ENCODE measurements around the gene FCRL1.

Gene FCRL1

GRCh38 chr1:157844089-157844830 is 24.3 kb upstream of the FCRL1 start:
- TF ChIP-seq CTCF (IDR thresholded peaks at IDR 0.05; ENCODE audit: low read depth, low read length) = no peak
- no peak for DNase-seq (ENCODE audit: extremely low read depth, low read depth)

- no peak for DNase-seq (ENCODE audit: extremely low read depth, low read depth)
- no peak for TF ChIP-seq CTCF (IDR thresholded peaks at IDR 0.05; ENCODE audit: low read depth, low read length)
These were observed 23.0 kb upstream of the FCRL1 start for GRCh38 chr1:157842939-157843338.

- no peak for TF ChIP-seq CTCF (IDR thresholded peaks at IDR 0.05; ENCODE audit: low read depth, low read length)
- no peak for DNase-seq (ENCODE audit: extremely low read depth, low read depth)
These were observed 21.8 kb upstream of the FCRL1 start, which contains the start of gene CD5L for GRCh38 chr1:157841708-157842107. Gene CD5L, minus strand, starts transcription at chr1:157841808. Its CDS starts 107 bp downstream, at chr1:157841701.

- no peak for DNase-seq (ENCODE audit: extremely low read depth, low read depth)
- TF ChIP-seq CTCF (IDR thresholded peaks at IDR 0.05; ENCODE audit: low read depth, low read length) = no peak
These were observed 19.0 kb upstream of the FCRL1 start for GRCh38 chr1:157838966-157839365.

- DNase-seq (ENCODE audit: extremely low read depth, low read depth) = no peak
- no peak for TF ChIP-seq CTCF (IDR thresholded peaks at IDR 0.05; ENCODE audit: low read depth, low read length)
These were observed 14.5 kb upstream of the FCRL1 start for GRCh38 chr1:157834430-157834829.

- no peak for DNase-seq (ENCODE audit: extremely low read depth, low read depth)
- TF ChIP-seq CTCF (IDR thresholded peaks at IDR 0.05; ENCODE audit: low read depth, low read length) = no peak
These were observed 13.2 kb upstream of the FCRL1 start for GRCh38 chr1:157833145-157833544.

- no peak for DNase-seq (ENCODE audit: extremely low read depth, low read depth)
- TF ChIP-seq CTCF (IDR thresholded peaks at IDR 0.05; ENCODE audit: low read depth, low read length) = no peak
These were observed 12.2 kb upstream of the FCRL1 start for GRCh38 chr1:157831968-157832626.

Data from AG09319 (cell line).